Left cardiac atrium (tissue), 4 donors: ENCODE data around the gene NADK. TPM values are rescaled to one million over a fixed set of nuclear protein-coding genes. Genes with fewer than 3 reads are reported as not detected.

Experiments used
- ATAC-seq, 2 donors: fragments of 200-7000 bp; cut with Tn5 transposase; one replicate each; pipeline ENCODE4 v1.9.1; 2020; ENCODE audit warnings: mild to moderate bottlenecking in 2 of 2, moderate library complexity in 2 of 2
- DNase-seq: peaks from one replicate; pipeline ENCODE4 v3.0.0-alpha.2; 2020
- intact Hi-C, 2 donors: fragments of 100-400 bp; cut with DNase I; formaldehyde crosslinking; loops; one replicate each; pipeline versions ENCODE4 v1.14.1 to v1.15.1; 2022 to 2023
- total RNA-seq, 2 donors: library from RNA; stranded (reverse); fragmentation: NEBNext Ultra II Directional; extraction: Animal tissue kit (Norgen Biotek cat#: 25700); gene quantifications; one replicate each; pipeline ENCODE4 v1.2.1, GENCODE V29; 2021
- donor health status: DM: no; HTN: yes; CAD: no.
- donor health status: DM: no; HTN: yes; CAD: no; lungs with severe emphysema.
- donor health status: DM: yes; HTN: yes; CAD: no.
- donor health status: Dilated cardiomyopathy.

The NADK gene
- total RNA-seq, 2 donors from 2014 or later: 39.4 to 53.9 TPM

- ATAC-seq: no peak
- intact Hi-C loops: loop anchor here (10.0 kb wide), 1 partner anchor 116 kb away; no protein-coding TSS in a partner anchor
- no peak for DNase-seq
Measured at GRCh38 chr1:1788646-1789431, 10.6 kb upstream of the NADK start.

GRCh38 chr1:1788136-1788535, 9.9 kb upstream of the NADK start:
- intact Hi-C loops: loop anchor here (10.0 kb wide), 1 partner anchor 117 kb away; no protein-coding TSS in a partner anchor
- ATAC-seq (peak; percentile 60 to 89), DNase-seq (no peak)

GRCh38 chr1:1786836-1787605, 8.8 kb upstream of the NADK start:
- no peak for ATAC-seq
- intact Hi-C loops: loop anchor here (10.0 kb wide), 1 partner anchor 118 kb away; no protein-coding TSS in a partner anchor

GRCh38 chr1:1785666-1786065, 7.4 kb upstream of the NADK start:
- DNase-seq: no peak
- ATAC-seq: no peak
- intact Hi-C loops: loop anchor here (10.0 kb wide), 1 partner anchor 119 kb away; no protein-coding TSS in a partner anchor

More at GRCh38 chr1:1786836-1787605, 8.8 kb upstream of the NADK start:
- no peak for DNase-seq

GRCh38 chr1:1784933-1785332, 6.7 kb upstream of the NADK start:
- DNase-seq (no peak), ATAC-seq (no peak)
- intact Hi-C loops: loop anchor here (10.0 kb wide), 1 partner anchor 120 kb away; no protein-coding TSS in a partner anchor

- no peak for ATAC-seq
- intact Hi-C loops: loop anchor here (10.0 kb wide), 1 partner anchor 121 kb away; no protein-coding TSS in a partner anchor
- DNase-seq: no peak
Measured at GRCh38 chr1:1783320-1783719, 5.0 kb upstream of the NADK start.

GRCh38 chr1:1782399-1783221, 4.3 kb upstream of the NADK start:
- intact Hi-C loops: loop anchor here (10.0 kb wide), 1 partner anchor 122 kb away; no protein-coding TSS in a partner anchor
- ATAC-seq (peak; percentile 39 to 53), DNase-seq (peak; percentile 78)

- intact Hi-C loops: loop anchor here (10.0 kb wide), 1 partner anchor 123 kb away; no protein-coding TSS in a partner anchor
- ATAC-seq: no peak
- no peak for DNase-seq
Measured at GRCh38 chr1:1781526-1781903, 3.2 kb upstream of the NADK start.

GRCh38 chr1:1780598-1781525, 2.6 kb upstream of the NADK start:
- intact Hi-C loops: loop anchor here (10.0 kb wide), 1 partner anchor 124 kb away; no protein-coding TSS in a partner anchor
- DNase-seq (no peak), ATAC-seq (no peak)

- intact Hi-C loops: loop anchor here (10.0 kb wide), 1 partner anchor 125 kb away; no protein-coding TSS in a partner anchor
- DNase-seq: peak; percentile 57
- peak in 1 of 2 donors; percentile 15 for ATAC-seq
Measured at GRCh38 chr1:1779691-1780597, 1.7 kb upstream of the NADK start.

- ATAC-seq (no peak), DNase-seq (no peak)
- intact Hi-C loops: no loop called here
Measured at GRCh38 chr1:1779320-1779675, 1.0 kb upstream of the NADK start.

GRCh38 chr1:1778663-1779319, 521 bp upstream of the NADK start:
- intact Hi-C loops: no loop called here
- DNase-seq: peak; percentile 82
- ATAC-seq: peak; percentile 33 to 43

- intact Hi-C loops: no loop called here
- peak; percentile 26 to 36 for ATAC-seq
- peak; percentile 67 for DNase-seq
Measured at GRCh38 chr1:1777583-1777899, 729 bp downstream of the NADK start.

- no peak for ATAC-seq
- no peak for DNase-seq
- intact Hi-C loops: no loop called here
Measured at GRCh38 chr1:1776672-1777582, 1.3 kb downstream of the NADK start.
